HG02938 (cell line): ENCODE results near the gene ZNF684.
"Not testable (repeated sequence)": the region's sequence is repeated elsewhere in the genome, so short reads cannot be mapped to it uniquely, and the experiment has no call there.

Experiments
- ATAC-seq: cut with Tn5 transposase; IDR thresholded peaks from one replicate; pipeline ENCODE4 v1.9.1; 2021; ENCODE audit warnings: mild to moderate bottlenecking, moderate library complexity; ENCODE audit not compliant: unreplicated experiment

The ZNF684 gene

DNA sequence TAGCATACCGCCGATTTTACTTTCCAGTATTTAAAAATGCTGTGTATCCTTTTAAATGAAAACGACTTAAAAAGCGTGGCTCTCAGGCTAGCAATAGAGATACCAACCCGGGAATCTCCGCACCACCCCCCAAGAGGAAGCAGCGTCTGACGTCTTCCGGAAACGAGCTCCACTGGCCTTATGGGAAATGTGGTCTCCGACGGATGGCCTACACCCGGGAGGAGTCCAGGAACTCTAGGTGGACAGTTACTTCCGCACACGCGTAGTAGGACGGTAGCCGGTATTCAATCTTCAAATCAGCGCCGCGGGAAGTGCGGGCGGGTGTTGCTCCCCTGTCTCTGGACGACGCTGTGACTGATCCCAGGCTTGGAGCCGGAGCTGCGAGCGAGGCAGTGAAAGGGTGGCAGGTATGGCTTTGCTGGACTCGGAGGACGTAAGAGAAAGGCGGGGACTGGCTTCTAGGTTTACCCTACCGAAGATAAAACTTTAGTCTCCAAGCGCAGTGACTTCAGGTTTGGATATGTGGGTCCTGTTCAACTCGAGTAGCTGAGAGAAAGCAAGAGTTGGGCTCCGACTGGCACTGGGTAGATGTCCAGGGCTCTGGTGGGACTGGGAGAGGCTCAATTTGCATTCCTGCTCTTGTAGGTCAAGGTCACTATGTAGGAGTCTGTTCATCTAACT lies at the start of gene ZNF684:
ZNF684 (plus strand) TSS at position 257 of the 681 bp plus-strand sequence. CDS start 1,530 bp downstream, outside the sequence.
- peak; percentile 86 for ATAC-seq

DNA sequence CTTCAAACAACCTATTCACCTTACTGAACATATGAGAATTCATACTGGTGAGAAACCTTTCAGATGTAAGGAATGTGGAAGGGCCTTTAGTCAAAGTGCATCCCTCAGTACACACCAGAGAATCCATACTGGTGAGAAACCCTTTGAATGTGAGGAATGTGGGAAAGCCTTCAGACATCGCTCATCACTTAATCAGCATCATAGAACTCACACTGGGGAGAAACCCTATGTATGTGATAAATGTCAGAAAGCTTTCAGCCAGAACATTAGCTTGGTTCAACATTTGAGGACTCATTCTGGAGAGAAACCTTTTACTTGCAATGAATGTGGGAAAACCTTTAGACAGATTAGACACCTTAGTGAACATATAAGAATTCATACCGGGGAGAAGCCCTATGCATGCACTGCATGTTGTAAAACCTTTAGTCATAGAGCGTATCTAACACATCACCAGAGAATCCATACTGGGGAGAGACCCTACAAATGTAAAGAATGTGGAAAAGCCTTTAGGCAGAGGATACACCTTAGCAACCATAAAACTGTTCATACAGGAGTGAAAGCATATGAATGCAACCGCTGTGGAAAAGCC lies 36.0 kb upstream of the ZNF684 start:
- no peak for ATAC-seq

DNA sequence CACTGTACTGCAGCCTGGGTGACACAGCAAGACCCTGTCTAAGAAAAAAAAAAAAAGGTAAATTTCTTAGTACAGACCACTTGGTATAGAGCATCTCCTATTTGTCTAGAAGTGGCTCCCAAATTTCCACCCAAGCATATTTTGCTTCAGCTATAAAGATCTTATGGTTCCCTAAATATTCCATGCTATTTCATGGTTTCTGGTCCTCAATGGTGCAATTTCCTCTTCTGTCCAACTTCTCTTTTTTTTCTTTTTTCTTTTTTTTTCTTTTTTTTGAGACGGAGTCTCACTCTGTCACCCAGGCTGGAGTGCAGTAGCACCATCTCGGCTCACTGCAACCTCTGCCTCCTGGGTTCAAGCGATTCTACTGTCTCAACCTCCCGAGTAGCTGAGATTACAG lies 28.8 kb upstream of the ZNF684 start:
- not testable (repeated sequence) for ATAC-seq

DNA sequence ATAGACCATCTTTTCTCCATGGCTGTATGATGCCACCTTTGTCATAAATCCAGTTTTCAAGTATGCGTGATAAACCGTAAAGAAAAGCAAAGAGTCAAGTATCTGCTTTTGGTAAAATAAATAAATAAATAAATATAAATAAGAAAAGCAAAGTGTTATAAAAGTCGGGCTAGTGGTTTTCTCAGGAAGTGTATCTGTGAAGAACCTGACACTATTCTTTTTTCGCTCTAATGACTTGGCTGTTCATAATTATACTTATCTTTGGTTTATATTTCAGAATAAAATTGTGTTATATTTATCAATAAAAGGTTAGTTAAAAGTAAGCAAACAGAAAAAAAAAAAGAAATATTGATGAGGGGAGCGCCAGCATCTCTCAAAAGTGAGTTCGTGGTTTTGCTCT lies 23.5 kb upstream of the ZNF684 start:
- ATAC-seq, result no peak

DNA sequence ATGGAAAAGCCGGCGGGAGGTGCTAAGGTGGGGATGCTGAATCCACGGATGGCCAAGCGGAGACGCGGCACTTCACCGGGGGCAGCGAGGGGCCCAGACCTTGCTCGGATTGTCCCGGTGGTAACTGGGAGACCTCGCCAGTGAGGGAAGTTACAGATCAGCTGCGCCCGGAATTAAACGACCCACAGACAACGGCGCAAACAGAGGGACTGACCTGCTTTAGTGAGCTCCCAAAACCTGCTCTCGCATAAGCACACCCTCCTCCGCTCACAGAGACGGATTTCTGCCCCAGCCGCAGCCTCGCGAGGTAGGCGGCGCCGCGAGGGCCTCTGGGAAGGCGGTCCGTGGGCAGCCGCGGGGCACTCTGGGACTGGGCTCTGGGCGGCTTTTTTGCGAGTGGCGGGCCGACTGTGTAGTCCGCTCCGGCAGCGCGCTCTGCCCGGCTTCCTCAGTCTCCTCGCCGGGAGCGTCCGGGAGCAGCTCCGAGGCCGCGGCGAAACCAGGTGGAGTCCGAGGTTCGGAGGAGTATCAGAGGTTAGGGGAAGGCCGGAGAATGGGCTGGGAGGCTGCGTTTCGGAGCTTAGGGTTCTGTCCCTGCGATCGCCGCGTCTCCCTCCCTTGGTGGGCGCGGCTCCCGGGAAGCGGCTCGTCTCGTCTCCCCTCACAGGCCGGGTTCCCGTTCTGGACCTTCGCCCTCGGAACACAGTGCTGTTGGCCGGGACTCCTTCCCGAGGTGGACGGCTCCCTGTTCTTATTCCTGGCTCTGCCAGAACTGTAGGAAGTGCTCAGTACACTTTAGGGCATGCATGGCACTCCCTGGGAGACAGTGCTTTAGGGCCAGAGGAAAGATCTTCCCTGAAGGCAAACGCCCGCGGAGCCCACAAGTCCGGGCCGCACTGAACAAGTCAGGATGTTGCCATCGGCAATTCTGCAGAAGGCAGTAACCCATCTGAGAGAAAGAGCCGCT lies 22.8 kb upstream of the ZNF684 start, which contains the start of gene EXO5:
EXO5 (plus strand) TSS at position 393 of the 967 bp plus-strand sequence. CDS start 5,778 bp downstream, outside the sequence.
- ATAC-seq, result peak; percentile 72

DNA sequence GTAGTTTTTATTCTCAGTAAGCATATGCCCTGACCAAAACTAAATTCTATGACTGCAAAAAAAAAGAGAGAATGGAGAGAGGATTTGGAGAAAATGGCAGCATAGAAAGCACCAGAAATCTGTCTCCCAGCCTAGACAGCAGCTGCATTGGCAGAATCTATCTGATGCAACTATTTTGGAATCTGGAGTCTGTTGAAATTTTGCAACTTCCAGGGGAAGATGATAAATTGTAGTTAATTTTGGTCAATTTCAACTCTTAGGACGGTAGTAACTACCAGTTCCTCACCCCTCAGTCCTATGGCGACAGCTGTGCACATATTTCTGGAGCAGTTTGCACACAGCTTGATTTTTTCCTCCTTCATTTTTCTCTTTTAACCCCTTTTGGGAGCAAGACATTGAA lies 11.9 kb upstream of the ZNF684 start:
- no peak for ATAC-seq

DNA sequence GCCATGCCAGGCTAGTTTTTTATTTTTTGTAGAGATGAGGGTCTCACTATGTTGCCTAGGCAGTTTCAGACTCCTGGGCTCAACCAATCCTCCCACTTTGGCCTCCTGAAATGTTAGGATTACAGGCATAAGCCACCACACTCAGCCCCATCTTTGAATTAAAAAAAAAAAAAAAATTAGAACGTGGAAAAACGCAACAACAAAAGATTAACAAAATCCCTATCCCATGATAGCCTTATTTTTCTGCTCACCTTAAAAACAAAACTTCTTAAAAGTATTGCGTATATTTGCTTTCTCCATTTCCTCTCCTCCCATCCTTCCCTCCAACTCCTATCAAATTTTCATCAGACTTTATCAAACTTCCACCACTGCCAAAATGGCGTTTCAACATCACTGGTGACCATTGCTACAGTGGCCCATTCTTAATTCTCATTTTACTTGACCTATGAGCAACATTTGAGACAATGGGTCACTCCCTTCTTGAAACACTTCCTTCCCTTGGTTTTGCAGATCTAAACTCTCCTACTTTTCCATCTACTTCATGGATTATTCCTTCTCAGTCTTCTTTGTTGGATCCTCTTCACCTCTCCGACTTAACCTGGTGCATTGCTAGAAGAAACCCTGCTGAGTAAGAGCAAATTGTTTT lies 579 bp upstream of the ZNF684 start:
- ATAC-seq, result no peak

DNA sequence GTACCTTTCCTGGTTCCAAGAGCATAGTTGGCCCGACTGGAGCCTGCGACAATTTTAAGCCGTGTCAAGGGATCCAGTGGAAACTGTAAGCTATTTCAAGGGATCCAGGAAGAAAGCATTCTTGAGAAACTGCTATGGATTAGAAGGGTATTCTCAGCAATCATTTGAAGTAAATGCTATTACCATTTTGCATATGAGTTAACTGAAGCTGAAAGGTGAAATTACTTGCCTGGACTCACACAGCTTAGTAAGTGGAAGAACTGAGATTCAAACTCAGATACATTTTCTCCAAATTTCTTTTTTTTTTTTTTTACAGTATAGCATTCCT lies 589 bp downstream of the ZNF684 start:
- no peak for ATAC-seq

DNA sequence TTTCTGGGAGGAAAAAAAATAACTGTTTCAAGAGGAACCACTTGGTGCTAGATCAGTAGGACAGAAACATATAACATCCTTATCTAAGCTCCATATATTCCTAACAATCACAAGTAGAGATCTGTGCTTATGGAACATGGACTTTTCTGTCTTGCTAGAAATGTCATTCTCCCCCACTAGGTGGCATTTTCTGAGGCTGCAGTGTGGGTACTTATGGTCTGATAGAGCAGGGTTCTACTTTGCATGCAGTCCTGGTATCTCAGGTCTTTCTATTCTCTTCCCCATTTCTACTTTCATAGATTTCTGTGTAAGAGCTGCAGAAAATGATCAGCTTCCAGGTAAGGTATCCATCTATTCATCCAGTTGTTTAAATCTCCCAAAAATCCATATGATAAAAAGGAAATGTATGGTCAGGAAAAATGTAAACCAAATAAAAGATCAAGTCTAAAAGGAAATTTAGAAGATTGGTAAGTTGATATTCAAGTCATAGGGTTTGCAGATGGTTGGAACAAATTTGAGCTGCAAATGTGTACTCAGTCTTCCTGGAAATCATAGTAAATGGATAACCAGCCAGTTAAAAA lies 1.5 kb downstream of the ZNF684 start:
- no peak for ATAC-seq

DNA sequence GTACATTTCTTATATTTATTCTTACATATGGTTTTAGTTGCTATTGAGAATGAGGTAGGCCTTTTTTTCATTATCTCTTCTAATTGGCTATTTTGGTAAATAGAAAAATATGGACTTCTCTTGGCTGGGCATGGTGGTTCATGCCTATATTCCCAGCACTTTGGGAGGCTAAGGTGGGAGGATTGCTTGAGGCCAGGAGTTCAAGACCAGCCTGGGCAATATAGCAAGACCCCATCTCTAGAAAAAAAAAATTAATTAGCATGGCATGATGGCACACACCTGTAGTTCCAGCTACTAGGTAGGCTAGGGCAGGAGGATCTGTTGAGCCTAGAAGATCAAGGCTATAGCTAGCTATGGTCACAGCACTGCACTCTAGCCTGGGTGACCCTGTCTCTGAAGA lies 3.2 kb downstream of the ZNF684 start:
- ATAC-seq, result no peak

DNA sequence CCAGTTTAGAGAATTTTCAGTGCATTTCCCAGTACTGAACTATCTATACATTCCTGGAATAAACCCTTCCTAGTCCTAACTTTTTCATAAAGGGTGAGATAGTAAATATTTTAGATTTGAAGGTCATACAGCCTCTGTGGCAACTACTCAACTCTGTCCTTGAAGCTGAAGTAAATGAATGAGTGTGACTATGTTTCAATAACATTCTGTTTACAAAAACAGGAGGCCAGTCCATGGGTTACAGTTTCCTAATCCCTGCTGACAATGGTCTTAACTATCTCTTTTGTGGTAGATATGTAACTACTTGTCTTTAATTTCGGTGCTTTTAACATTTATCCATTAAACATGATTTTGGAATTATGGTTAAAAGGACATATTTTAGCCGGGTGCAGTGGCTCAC lies 4.3 kb downstream of the ZNF684 start:
- no peak for ATAC-seq

DNA sequence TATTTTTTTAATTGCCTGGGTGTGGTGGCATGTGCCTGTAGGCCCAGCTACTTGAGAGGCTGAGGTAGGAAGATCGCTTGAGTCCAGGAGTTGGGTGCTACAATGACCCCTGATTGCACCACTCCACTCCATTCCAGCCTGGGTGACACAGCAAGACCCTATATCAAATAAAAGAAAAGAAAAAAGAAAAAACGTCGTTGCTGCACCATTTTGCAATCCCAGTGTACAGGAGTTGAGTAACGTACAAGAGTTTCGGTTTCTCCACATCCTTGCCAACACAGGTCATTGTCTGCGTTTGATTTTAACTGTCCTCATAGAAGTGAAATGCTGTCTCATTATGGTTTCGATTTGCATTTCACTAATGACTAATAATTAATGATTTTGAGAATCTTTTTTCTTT lies 7.9 kb downstream of the ZNF684 start:
- no peak for ATAC-seq

DNA sequence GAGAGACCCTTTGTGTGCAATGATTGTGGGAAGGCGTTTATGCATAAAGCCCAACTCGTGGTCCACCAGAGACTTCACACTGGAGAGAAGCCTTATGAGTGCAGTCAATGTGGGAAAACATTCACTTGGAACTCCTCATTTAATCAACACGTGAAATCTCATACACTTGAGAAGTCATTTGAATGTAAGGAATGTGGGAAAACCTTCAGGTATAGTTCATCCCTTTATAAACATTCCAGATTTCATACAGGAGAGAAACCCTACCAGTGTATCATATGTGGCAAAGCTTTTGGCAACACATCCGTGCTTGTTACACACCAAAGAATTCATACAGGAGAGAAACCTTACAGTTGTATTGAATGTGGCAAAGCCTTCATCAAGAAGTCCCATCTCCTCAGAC lies 15.5 kb downstream of the ZNF684 start:
- ATAC-seq, result no peak

DNA sequence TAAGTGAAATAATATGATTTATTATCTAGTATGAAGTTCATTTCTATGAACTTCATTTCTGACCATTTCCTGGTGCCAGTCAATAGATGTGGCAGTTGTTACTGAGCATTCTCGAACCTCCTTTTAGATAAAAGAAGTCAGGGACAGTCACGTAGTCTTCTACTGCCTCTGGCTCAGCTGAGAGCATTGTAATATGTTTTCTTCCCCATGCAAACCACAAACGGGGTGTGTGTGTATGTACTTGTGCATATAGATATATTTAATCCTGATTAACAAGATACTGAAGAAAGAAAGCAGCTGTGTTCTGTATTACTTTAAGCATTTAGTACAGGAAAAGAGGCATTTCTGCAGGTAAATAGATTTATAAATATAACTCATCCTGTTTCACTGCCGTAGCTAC lies 21.6 kb downstream of the ZNF684 start:
- ATAC-seq, result no peak

DNA sequence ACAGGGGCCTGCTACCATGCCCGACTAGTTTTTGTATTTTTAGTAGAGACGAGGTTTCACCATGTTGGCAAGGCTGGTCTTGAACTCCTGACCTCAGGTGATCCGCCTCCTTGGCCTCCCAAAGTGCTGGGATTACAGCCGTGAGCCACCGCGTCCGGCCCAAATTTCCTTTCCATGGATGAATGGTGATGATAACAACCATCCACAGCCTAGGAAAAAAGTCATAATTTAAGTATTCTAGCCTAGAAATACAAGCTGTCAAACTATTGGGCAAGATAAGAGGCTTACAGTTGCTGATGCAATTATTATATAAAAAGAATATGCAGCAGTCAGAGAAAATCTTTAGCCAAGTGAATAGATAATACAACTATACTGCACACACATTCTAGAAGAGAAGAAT lies 23.4 kb downstream of the ZNF684 start:
- not testable (repeated sequence) for ATAC-seq

DNA sequence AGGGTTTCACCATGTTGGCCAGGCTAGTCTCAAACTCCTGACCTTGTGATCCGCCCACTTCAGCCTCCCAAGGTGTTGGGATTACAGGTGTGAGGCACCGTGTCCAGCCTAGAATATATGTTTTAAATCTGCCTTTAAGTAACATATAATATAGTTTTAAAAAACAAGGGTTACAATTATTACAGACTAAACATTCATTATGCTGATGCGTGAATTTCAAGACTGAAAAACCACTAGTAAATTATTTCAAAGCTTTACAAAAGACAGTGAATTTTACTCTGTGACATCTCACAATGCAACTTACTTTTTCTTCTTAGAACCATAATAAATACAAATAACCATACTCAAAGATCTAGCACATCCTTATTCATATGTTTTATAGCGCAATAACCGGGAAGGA lies 24.7 kb downstream of the ZNF684 start:
- no peak for ATAC-seq

DNA sequence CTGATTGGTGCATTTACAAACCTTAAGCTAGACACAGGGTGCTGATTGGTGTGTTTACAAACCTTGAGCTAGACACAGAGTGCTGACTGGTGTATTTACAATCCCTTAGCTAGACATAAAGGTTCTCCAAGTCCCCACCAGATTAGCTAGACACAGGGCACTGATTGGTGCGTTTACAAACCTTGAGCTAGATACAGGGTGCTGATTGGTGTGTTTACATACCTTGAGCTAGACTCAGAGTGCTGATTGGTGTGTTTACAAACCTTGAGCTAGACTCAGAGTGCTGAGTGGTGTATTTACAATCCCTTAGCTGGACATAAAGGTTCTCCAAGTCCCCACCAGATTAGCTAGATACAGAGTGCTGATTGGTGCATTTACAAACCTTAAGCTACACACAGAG lies 26.8 kb downstream of the ZNF684 start:
- ATAC-seq, result not testable (repeated sequence)

DNA sequence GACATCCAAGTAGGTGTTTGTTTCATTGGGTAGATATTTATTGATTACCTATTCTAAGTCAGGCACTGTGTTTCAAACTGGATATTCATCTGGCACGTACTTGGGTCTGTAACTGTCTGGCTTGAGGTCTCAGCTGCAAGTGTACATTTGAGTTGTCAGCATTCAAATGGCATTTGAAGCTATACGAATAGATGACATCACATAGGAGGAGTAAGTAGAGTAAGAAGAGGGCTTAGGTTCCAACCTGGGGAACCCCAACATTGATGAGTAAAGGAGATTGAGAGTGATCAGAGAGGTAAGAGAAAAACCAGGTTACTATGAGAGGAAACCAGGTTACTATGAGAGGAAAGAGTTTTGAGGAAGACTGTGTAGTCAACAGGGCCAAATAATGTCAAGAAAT lies 30.7 kb downstream of the ZNF684 start:
- no peak for ATAC-seq

DNA sequence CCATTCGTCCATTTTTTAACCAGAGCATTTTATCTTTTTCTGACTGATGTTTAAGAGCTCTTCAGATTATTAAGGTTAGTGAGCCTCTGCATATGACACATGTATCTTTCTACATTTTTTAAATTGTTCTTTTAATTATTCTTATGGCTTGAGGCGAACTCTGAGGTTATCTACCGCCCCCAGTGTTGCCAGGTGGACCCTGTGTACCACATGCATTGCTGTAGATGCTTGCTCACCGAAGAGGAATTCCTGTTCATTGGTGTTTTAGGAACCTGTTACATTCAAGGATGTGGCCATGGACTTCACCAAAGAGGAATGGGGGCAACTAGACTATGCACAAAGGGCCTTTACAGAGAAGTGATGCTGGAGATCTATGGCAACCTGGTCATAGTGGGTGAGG lies 31.8 kb downstream of the ZNF684 start:
- ATAC-seq, result no peak

DNA sequence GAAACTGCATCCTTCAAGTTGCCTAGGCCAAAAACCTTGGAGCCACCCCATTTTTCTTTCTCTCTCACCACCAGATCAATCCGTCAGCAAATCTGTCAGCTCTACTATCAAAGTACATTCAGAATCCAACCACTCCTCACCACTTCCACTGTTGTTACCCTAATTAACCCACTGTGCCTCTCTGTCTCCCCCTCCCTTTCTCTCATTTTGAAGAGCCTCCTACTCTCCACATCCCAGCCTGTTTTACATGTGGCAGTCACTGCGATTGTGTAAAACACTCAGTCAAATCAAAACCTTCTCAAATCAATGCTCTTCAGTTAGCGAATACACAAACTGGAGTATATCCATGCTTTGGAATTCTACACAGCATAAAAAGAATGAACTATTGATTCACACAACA lies 33.1 kb downstream of the ZNF684 start:
- no peak for ATAC-seq

DNA sequence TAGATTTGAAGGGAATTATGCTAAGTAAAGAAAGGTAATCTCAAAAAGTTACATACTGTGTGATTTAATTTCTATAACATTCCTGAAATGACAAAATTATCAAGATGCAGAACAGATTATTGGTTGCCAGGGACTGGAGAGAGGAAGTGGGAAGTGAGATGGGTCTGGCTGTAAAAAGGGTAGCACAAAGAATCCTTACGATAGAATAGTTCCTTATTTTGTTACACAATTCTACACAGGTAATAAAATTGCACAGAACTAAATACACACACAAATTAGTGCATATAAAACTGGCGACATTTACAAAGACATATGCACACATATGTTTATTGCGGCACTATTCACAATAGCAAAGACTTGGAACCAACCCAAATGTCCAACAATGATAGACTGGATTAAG lies 33.5 kb downstream of the ZNF684 start:
- no peak for ATAC-seq
